GM12878 (cell line): ENCODE data around the gene ETS1.

ENCODE experiments used
- BHLHE40 ChIP-seq, 2 experiments: fragments of 450-650 bp in 1 of 2; IDR thresholded peaks; 2 replicates each; pipeline ENCODE4 v1.6.1; 2011 to 2017; ENCODE audit warnings: low read depth in 2 of 2, borderline replicate concordance in 1 of 2, improper control_type of control experiment in 1 of 2, low read length in 1 of 2, mild to moderate bottlenecking in 1 of 2
- CHD2 ChIP-seq: IDR thresholded peaks from 2 replicates; pipeline ENCODE4 v1.6.1; 2011; ENCODE audit warnings: low read depth, low read length, improper control_type of control experiment, borderline replicate concordance
- CTCF ChIP-seq, 3 experiments: IDR thresholded peaks in 2 of 3; conservative IDR thresholded peaks in 1 of 3; 2 replicates each; pipeline ENCODE4 v1.5.1; 2011; ENCODE audit warnings: low read depth in 3 of 3, low read length in 3 of 3, mild to moderate bottlenecking in 3 of 3, control low read depth in 2 of 3, moderate library complexity in 2 of 3, inconsistent platforms in 1 of 3, mixed read lengths in 1 of 3; ENCODE audit not compliant: control insufficient read depth in 2 of 3, insufficient read depth in 1 of 3; ENCODE audit errors: extremely low read depth in 1 of 3
- EZH2 ChIP-seq: IDR thresholded peaks from 2 replicates; pipeline ENCODE4 v1.6.1; 2012; ENCODE audit warnings: low read depth, mild to moderate bottlenecking, control low read depth, inconsistent platforms, low read length, borderline replicate concordance; ENCODE audit not compliant: control insufficient read depth
- FOXK2 ChIP-seq: fragments of 450-650 bp; IDR thresholded peaks from 2 replicates; pipeline ENCODE4 v1.6.1; 2017; ENCODE audit warnings: mild to moderate bottlenecking, moderate library complexity
- PBX3 ChIP-seq: IDR thresholded peaks from 2 replicates; pipeline ENCODE4 v1.6.1; 2011; ENCODE audit warnings: mild to moderate bottlenecking, low read depth, low read length, moderate library complexity; ENCODE audit not compliant: insufficient replicate concordance
- SIX5 ChIP-seq: IDR thresholded peaks from 2 replicates; pipeline ENCODE4 v1.6.1; 2011; ENCODE audit warnings: mild to moderate bottlenecking, low read depth, low read length, moderate library complexity; ENCODE audit not compliant: severe bottlenecking
- SMAD1 ChIP-seq: fragments of 450-650 bp; IDR thresholded peaks from 2 replicates; pipeline ENCODE4 v1.6.1; 2018; ENCODE audit warnings: mild to moderate bottlenecking, low read depth; ENCODE audit not compliant: partially characterized antibody
- SMC3 ChIP-seq: IDR thresholded peaks from 2 replicates; pipeline ENCODE4 v1.6.1; 2011; ENCODE audit warnings: low read length, improper control_type of control experiment, borderline replicate concordance
- SUZ12 ChIP-seq: fragments of 200-600 bp; sonication (generic); IDR thresholded peaks from one replicate; pipeline ENCODE4 v1.6.1; 2018; ENCODE audit warnings: antibody characterized with exemption, mild to moderate bottlenecking; ENCODE audit not compliant: unreplicated experiment
- TBL1XR1 ChIP-seq: IDR thresholded peaks from 2 replicates; pipeline ENCODE4 v1.6.1; 2012; ENCODE audit warnings: low read depth, low read length, improper control_type of control experiment
- ZBTB33 ChIP-seq: fragments of 450-650 bp; IDR thresholded peaks from 2 replicates; pipeline ENCODE4 v1.6.1; 2017; ENCODE audit warnings: mild to moderate bottlenecking
- ZNF217 ChIP-seq: fragments of 450-650 bp; IDR thresholded peaks from 2 replicates; pipeline ENCODE4 v1.6.1; 2017; ENCODE audit warnings: antibody characterized with exemption, mild to moderate bottlenecking
- ZNF24 ChIP-seq: fragments of 450-650 bp; IDR thresholded peaks from 2 replicates; pipeline ENCODE4 v1.6.1; 2017; ENCODE audit warnings: antibody characterized with exemption, mild to moderate bottlenecking

GRCh38 chr11:128502726-128503125, 84.6 kb downstream of the ETS1 start:
- TF ChIP-seq EZH2, result no peak
- no peak for TF ChIP-seq SUZ12
- TF ChIP-seq ZNF24, result no peak
- TF ChIP-seq ZBTB33, result no peak
- no peak for TF ChIP-seq CTCF (IDR thresholded peaks at IDR 0.05 in 2 of 3, conservative IDR thresholded peaks at IDR 0.05 in 1 of 3; ENCODE audit: control insufficient read depth in 2 of 3, extremely low read depth in 1 of 3, insufficient read depth in 1 of 3, low read depth in 3 of 3, low read length in 3 of 3)
- TF ChIP-seq ZNF217, result no peak
- no peak for TF ChIP-seq SMC3
- TF ChIP-seq PBX3, result no peak
- TF ChIP-seq TBL1XR1, result no peak
- TF ChIP-seq FOXK2, result no peak
- no peak for TF ChIP-seq SMAD1
- TF ChIP-seq BHLHE40 (IDR thresholded peaks at IDR 0.05; ENCODE audit: borderline replicate concordance in 1 of 2, low read depth in 2 of 2, low read length in 1 of 2), result no peak
- TF ChIP-seq CHD2, result no peak
- TF ChIP-seq SIX5, result no peak
